Ascending aorta (tissue), 2 donors: ENCODE results near the gene DNAJC18. TPM values are rescaled to one million over a fixed set of nuclear protein-coding genes. Genes with fewer than 3 reads are reported as not detected.

ENCODE experiments used
- DNase-seq, 2 donors: peaks; one replicate each; pipeline ENCODE4 v3.0.0-alpha.2; 2019; ENCODE audit warnings: low spot score in 2 of 2
- H3K27ac ChIP-seq, 2 donors: fragments of 200-600 bp; sonication (generic); one replicate each; pipeline ENCODE4 v1.5.1; 2016 to 2017; ENCODE audit warnings: mild to moderate bottlenecking in 1 of 2
- H3K27me3 ChIP-seq: fragments of 200-600 bp; sonication (generic); one replicate; pipeline ENCODE4 v1.5.1; 2017
- H3K36me3 ChIP-seq, 2 donors: fragments of 200-600 bp; sonication (generic); one replicate each; pipeline ENCODE4 v1.5.1; 2016
- H3K4me1 ChIP-seq, 2 donors: fragments of 200-600 bp; sonication (generic); one replicate each; pipeline ENCODE4 v1.5.1; 2016 to 2017; ENCODE audit warnings: mild to moderate bottlenecking in 1 of 2
- H3K4me3 ChIP-seq, 2 donors: fragments of 200-600 bp; sonication (generic); one replicate each; pipeline ENCODE4 v1.5.1; 2016 to 2017; ENCODE audit warnings: mild to moderate bottlenecking in 1 of 2
- H3K9me3 ChIP-seq, 2 donors: fragments of 200-600 bp; sonication (generic); one replicate each; pipeline ENCODE4 v1.5.1; 2016
- CTCF ChIP-seq, 3 experiments: fragments of 200-600 bp in 2 of 3; fragments of 450-650 bp in 1 of 3; sonication (generic) in 2 of 3; IDR thresholded peaks; one replicate each; pipeline ENCODE4 v1.5.1; 2016 to 2019; ENCODE audit warnings: antibody characterized with exemption in 3 of 3, mild to moderate bottlenecking in 1 of 3, moderate library complexity in 1 of 3
- intact Hi-C: fragments of 100-400 bp; cut with DNase I; formaldehyde crosslinking; loops from one replicate; pipeline ENCODE4 v1.15.1; 2023
- total RNA-seq: library from RNA; depleted of rRNA; stranded (reverse); fragments of >200 nt; gene quantifications from one replicate; pipeline ENCODE4 v1.1.0, GENCODE V29; 2016

Gene DNAJC18
- total RNA-seq, 1 donor from 2014 or later, result 8.4 TPM

GRCh38 chr5:139385061-139386049 lies 54.0 kb downstream of the DNAJC18 start:
- H3K27me3 ChIP-seq, result no peaks in the 10 kb centered on the region
- intact Hi-C loops, result no loop called here
- H3K4me1 ChIP-seq, result peaks cover 2 to 3% of the 10 kb centered on the region in 2 donors
- H3K36me3 ChIP-seq, result no peaks in the 10 kb centered on the region
- peak overlapping the region; percentile 17 to 58 for H3K4me3 ChIP-seq
- DNase-seq, result no peak
- no peaks in the 10 kb centered on the region for H3K9me3 ChIP-seq
- TF ChIP-seq CTCF (IDR thresholded peaks at IDR 0.05), result peak in 1 of 3 experiments; percentile 11
- peak overlapping the region in 1 of 2 donors; percentile 42 for H3K27ac ChIP-seq

GRCh38 chr5:139384591-139385051 lies 54.7 kb downstream of the DNAJC18 start:
- peak overlapping the region in 1 of 2 donors; percentile 58 for H3K4me3 ChIP-seq
- H3K9me3 ChIP-seq, result no peaks in the 10 kb centered on the region
- peak overlapping the region in 1 of 2 donors; percentile 42 for H3K27ac ChIP-seq
- H3K27me3 ChIP-seq, result no peaks in the 10 kb centered on the region
- no peaks in the 10 kb centered on the region for H3K36me3 ChIP-seq
- DNase-seq, result no peak
- intact Hi-C loops, result no loop called here
- H3K4me1 ChIP-seq, result peaks cover 2 to 3% of the 10 kb centered on the region in 2 donors
- no peak for TF ChIP-seq CTCF (IDR thresholded peaks at IDR 0.05)

GRCh38 chr5:139383993-139384590 lies 55.2 kb downstream of the DNAJC18 start:
- Histone ChIP-seq H3K27ac (no peak overlapping the region), H3K4me3 (no peak overlapping the region), H3K9me3 (no peaks in the 10 kb centered on the region), H3K36me3 (no peaks in the 10 kb centered on the region), H3K27me3 (no peaks in the 10 kb centered on the region), H3K4me1 (peaks cover 2 to 3% of the 10 kb centered on the region in 2 donors)
- intact Hi-C loops, result no loop called here
- TF ChIP-seq CTCF (IDR thresholded peaks at IDR 0.05), result no peak
- no peak for DNase-seq

- Histone ChIP-seq H3K4me3 (no peak within 1 kb of the TSS), H3K36me3 (no peaks in the 10 kb centered on the region), H3K27me3 (no peaks in the 10 kb centered on the region), H3K9me3 (no peaks in the 10 kb centered on the region), H3K4me1 (peaks cover under 1 to 1% of the 10 kb centered on the region in 2 donors), H3K27ac (no peak within 1 kb of the TSS)
- no peak for DNase-seq
- intact Hi-C loops, result no loop called here
- no peak for TF ChIP-seq CTCF (IDR thresholded peaks at IDR 0.05)
These were observed 55.9 kb downstream of the DNAJC18 start, which contains the start of gene SLC23A1 for GRCh38 chr5:139383275-139383992. TSS of gene SLC23A1 (minus strand) at chr5:139383297. CDS start at chr5:139383253, 44 bp downstream.

GRCh38 chr5:139382807-139383206 lies 56.5 kb downstream of the DNAJC18 start:
- H3K4me1 ChIP-seq, result no peaks in the 10 kb centered on the region
- H3K27me3 ChIP-seq, result no peaks in the 10 kb centered on the region
- no peak overlapping the region for H3K27ac ChIP-seq
- no peak overlapping the region for H3K4me3 ChIP-seq
- TF ChIP-seq CTCF (IDR thresholded peaks at IDR 0.05), result no peak
- no peaks in the 10 kb centered on the region for H3K9me3 ChIP-seq
- H3K36me3 ChIP-seq, result no peaks in the 10 kb centered on the region
- intact Hi-C loops, result no loop called here
- DNase-seq, result no peak
